Fibroblast of lung (primary cell): Measurements from ENCODE around the gene YIPF6. TPM values are rescaled to one million over a fixed set of nuclear protein-coding genes. Genes with fewer than 3 reads are reported as not detected.
A peak's percentile ranks its signal among the peaks of the same experiment; 100 is the strongest.
"Not testable (repeated sequence)": the region's sequence is repeated elsewhere in the genome, so short reads cannot be mapped to it uniquely, and the experiment has no call there.

Experiments
- DNase-seq, 2 donors: peaks; one replicate each; pipeline versions ENCODE4 v3.0.0 to v3.0.0-alpha.2; 2010; ENCODE audit warnings: low read depth in 2 of 2
- H2AFZ ChIP-seq: 2 replicates; pipeline ENCODE4 v1.5.1; 2012; ENCODE audit warnings: low read length, control low read depth, inconsistent platforms
- H3K27ac ChIP-seq: 2 replicates; pipeline ENCODE4 v1.5.1; 2011; ENCODE audit warnings: low read length, control low read depth; ENCODE audit not compliant: insufficient read depth
- H3K27me3 ChIP-seq: 2 replicates; pipeline ENCODE4 v1.5.1; 2011; ENCODE audit warnings: mild to moderate bottlenecking, low read length; ENCODE audit not compliant: control insufficient read depth, insufficient read depth
- H3K36me3 ChIP-seq: 2 replicates; pipeline ENCODE4 v1.5.1; 2011; ENCODE audit warnings: low read length; ENCODE audit not compliant: control insufficient read depth, insufficient read depth
- H3K4me1 ChIP-seq: 2 replicates; pipeline ENCODE4 v1.5.1; 2011; ENCODE audit warnings: low read length; ENCODE audit not compliant: control insufficient read depth, insufficient read depth; ENCODE audit errors: extremely low read depth
- H3K4me2 ChIP-seq: 2 replicates; pipeline ENCODE4 v1.5.1; 2011; ENCODE audit warnings: low read length, control low read depth; ENCODE audit not compliant: insufficient read depth; ENCODE audit errors: extremely low read depth
- H3K4me3 ChIP-seq, 4 experiments: fragments of 200-600 bp in 1 of 4; sonication (generic) in 1 of 4; replicated peaks in 1 of 4; 2 replicates each; pipeline ENCODE4 v1.5.1; 2011 to 2016; ENCODE audit warnings: low read length in 4 of 4, low read depth in 3 of 4, mild to moderate bottlenecking in 3 of 4, control low read depth in 2 of 4, inconsistent platforms in 1 of 4, mixed read lengths in 1 of 4; ENCODE audit not compliant: insufficient read depth in 1 of 4; ENCODE audit errors: control extremely low read depth in 1 of 4
- H3K79me2 ChIP-seq: 2 replicates; pipeline ENCODE4 v1.5.1; 2012; ENCODE audit warnings: mild to moderate bottlenecking, low read length, inconsistent platforms; ENCODE audit not compliant: control insufficient read depth, insufficient read depth
- H3K9ac ChIP-seq: 2 replicates; pipeline ENCODE4 v1.5.1; 2011; ENCODE audit warnings: mild to moderate bottlenecking, low read length, control low read depth; ENCODE audit not compliant: insufficient read depth
- H3K9me3 ChIP-seq: 2 replicates; pipeline ENCODE4 v1.5.1; 2012; ENCODE audit warnings: low read depth, low read length; ENCODE audit not compliant: control insufficient read depth, insufficient read depth
- H4K20me1 ChIP-seq: 2 replicates; pipeline ENCODE4 v1.5.1; 2011; ENCODE audit warnings: low read length; ENCODE audit not compliant: control insufficient read depth, insufficient read depth; ENCODE audit errors: extremely low read depth
- CTCF ChIP-seq, 2 donors: IDR thresholded peaks in 1 of 2; conservative IDR thresholded peaks in 1 of 2; 1 replicate in 1 of 2; 2 replicates in 1 of 2; pipeline ENCODE4 v1.5.1; 2011 to 2012; ENCODE audit warnings: low read length in 2 of 2, control low read depth in 1 of 2, inconsistent platforms in 1 of 2, low read depth in 1 of 2, mild to moderate bottlenecking in 1 of 2
- EZH2 ChIP-seq: IDR thresholded peaks from 2 replicates; pipeline ENCODE4 v1.5.1; 2012; ENCODE audit warnings: low read length, control low read depth, mild to moderate bottlenecking; ENCODE audit errors: missing control alignments
- polyA plus RNA-seq, 2 donors: library from polyadenylated mRNA; depleted of rRNA in 1 of 2; stranded (reverse) in 1 of 2; unstranded in 1 of 2; fragments of >200 nt; gene quantifications; 2 replicates each; pipeline ENCODE4 v1.2.1, GENCODE V29; 2011 to 2012; ENCODE audit warnings: missing spikeins in 1 of 2
- total RNA-seq: library from RNA; depleted of rRNA; stranded (reverse); fragments of >200 nt; gene quantifications from 2 replicates; pipeline ENCODE4 v1.2.1, GENCODE V29; 2014

Gene YIPF6
- total and polyA plus RNA-seq, 2 donors (not counting 1 experiment from before 2014, with no cell fraction given): 25.8 to 28.7 TPM

DNA sequence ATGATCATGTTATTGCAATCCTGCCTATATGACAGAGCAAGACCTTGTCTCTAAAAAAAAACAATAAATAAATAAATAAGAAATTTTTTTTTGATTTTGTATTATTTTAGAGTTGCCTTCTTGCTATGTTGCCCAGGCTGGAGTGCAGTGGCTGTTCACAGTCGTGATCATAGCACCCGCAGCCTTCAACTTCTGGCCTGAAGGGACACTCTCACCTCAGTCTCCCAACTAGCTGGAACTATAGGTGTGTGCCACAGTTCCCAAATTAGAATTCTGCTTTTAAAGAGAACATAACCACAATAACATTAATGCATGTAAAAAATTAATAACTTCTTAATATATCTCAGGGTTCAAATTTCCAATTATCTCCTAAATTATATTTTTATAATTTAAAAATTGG, 7.8 kb downstream of the YIPF6 start:
- H2AFZ ChIP-seq: no peak overlapping the region
- no peaks in the 10 kb centered on the region for H3K27me3 ChIP-seq
- H3K4me3 ChIP-seq: no peak overlapping the region
- H3K4me2 ChIP-seq: no peak overlapping the region
- H4K20me1 ChIP-seq: no peaks in the 10 kb centered on the region
- DNase-seq: no peak
- H3K27ac ChIP-seq: no peak overlapping the region
- H3K9me3 ChIP-seq: no peaks in the 10 kb centered on the region
- H3K9ac ChIP-seq: no peak overlapping the region
- no peaks in the 10 kb centered on the region for H3K4me1 ChIP-seq
- no peak for TF ChIP-seq EZH2
- no peak for TF ChIP-seq CTCF (conservative IDR thresholded peaks at IDR 0.05 in 1 of 2, IDR thresholded peaks at IDR 0.05 in 1 of 2; ENCODE audit: low read depth in 1 of 2, low read length in 2 of 2)
- peaks cover 6% of the 10 kb centered on the region for H3K79me2 ChIP-seq
- H3K36me3 ChIP-seq: no peaks in the 10 kb centered on the region

- no peaks in the 10 kb centered on the region for H3K36me3 ChIP-seq
- H3K27me3 ChIP-seq: no peaks in the 10 kb centered on the region
- no peak overlapping the region for H3K9ac ChIP-seq
- H4K20me1 ChIP-seq: no peaks in the 10 kb centered on the region
- no peak overlapping the region for H2AFZ ChIP-seq
- no peaks in the 10 kb centered on the region for H3K4me1 ChIP-seq
- H3K9me3 ChIP-seq: no peaks in the 10 kb centered on the region
- no peak overlapping the region for H3K27ac ChIP-seq
- TF ChIP-seq CTCF (conservative IDR thresholded peaks at IDR 0.05 in 1 of 2, IDR thresholded peaks at IDR 0.05 in 1 of 2; ENCODE audit: low read depth in 1 of 2, low read length in 2 of 2) (no peak), EZH2 (no peak)
- no peak overlapping the region for H3K4me3 ChIP-seq
- no peak for DNase-seq
- no peak overlapping the region for H3K4me2 ChIP-seq
- H3K79me2 ChIP-seq: no peaks in the 10 kb centered on the region
These were observed 9.9 kb downstream of the YIPF6 start for GRCh38 chrX:68508799-68509198.

DNA sequence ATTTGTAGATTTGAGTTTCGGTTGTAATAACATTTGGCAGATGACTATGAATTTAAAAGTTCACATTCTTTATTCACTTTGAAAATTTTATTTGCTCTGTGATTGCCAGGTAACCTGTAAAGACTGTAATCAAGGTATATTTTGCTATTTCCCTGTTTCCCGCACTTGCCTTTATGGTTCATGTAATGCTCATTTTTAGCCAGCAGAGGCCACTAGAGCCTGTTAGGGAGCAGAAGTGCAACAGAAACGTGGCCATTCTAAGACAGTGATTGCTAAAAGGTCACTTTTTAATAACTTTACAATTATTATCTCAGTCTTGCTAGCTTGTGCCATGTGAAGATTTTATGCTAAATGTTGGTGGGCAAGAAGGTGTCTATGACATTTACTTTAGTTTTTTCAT, 12.4 kb downstream of the YIPF6 start:
- H2AFZ ChIP-seq: no peak overlapping the region
- no peak overlapping the region for H3K27ac ChIP-seq
- H3K4me1 ChIP-seq: no peaks in the 10 kb centered on the region
- no peaks in the 10 kb centered on the region for H3K27me3 ChIP-seq
- DNase-seq: peak; percentile 20 to 49
- H3K79me2 ChIP-seq: no peaks in the 10 kb centered on the region
- no peaks in the 10 kb centered on the region for H3K36me3 ChIP-seq
- no peaks in the 10 kb centered on the region for H4K20me1 ChIP-seq
- H3K4me3 ChIP-seq: no peak overlapping the region
- TF ChIP-seq CTCF (conservative IDR thresholded peaks at IDR 0.05 in 1 of 2, IDR thresholded peaks at IDR 0.05 in 1 of 2; ENCODE audit: low read depth in 1 of 2, low read length in 2 of 2) (peak; percentile 66 to 71), EZH2 (no peak)
- no peak overlapping the region for H3K9ac ChIP-seq
- H3K4me2 ChIP-seq: no peak overlapping the region
- no peaks in the 10 kb centered on the region for H3K9me3 ChIP-seq

DNA sequence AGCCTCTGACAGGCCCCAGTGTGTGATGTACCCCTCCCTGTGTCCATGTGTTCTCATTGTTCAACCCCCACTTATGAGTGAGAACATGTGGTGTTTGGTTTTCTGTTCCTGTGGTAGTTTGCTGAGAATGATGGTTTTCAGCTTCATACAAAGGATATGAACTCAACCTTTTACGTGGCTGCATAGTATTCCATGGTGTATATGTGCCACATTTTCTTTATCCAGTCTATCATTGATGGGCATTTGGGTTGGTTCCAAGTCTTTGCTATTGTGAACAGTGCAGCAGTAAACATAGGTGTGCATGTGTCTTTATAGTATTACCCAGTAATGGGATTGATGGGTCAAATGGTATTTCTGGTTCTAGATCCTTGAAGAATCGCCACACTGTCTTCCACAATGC, 25.8 kb downstream of the YIPF6 start:
- not testable (repeated sequence) for H3K4me2 ChIP-seq, DNase-seq, H2AFZ ChIP-seq, H3K9ac ChIP-seq, H4K20me1 ChIP-seq, H3K27me3 ChIP-seq, H3K79me2 ChIP-seq, H3K27ac ChIP-seq, H3K4me3 ChIP-seq, H3K9me3 ChIP-seq, H3K36me3 ChIP-seq, H3K4me1 ChIP-seq
